ENCODE results near the gene SLC25A34.

DNA sequence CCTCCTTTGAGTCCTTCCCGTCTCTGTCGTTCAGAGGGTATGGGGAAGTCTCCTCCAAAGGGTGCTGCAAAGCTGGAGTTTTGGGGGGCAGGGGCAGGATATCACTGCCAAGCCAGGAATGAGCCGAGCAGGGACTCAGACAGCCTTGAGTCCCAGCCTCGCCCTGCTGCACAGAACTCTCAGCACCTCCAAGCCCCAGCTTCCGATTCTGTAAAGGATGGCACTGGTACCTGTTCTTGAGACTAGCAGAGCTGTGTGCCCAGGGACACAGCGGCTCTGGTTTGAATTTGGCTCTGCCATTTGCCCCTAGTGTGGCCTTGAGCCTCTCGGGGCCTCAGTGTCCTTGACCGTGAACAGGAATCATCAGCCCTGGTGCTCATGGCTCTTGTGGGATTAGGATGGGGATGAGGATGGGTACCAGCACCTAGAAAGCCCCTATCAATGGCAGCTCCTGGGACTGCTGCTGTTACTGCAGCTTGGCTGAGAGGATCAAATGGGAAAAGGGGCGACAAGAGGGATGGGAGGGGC is 21.0 kb downstream of the SLC25A34 start:
- TF ChIP-seq POLR2A (IDR thresholded peaks at IDR 0.05; ENCODE audit: low read depth, low read length), result no peak
- TF ChIP-seq TAF1 (IDR thresholded peaks at IDR 0.05; ENCODE audit: low read depth, low read length), result no peak
- TF ChIP-seq POLR2AphosphoS5 (IDR thresholded peaks at IDR 0.05; ENCODE audit: low read depth, low read length), result no peak
- TF ChIP-seq POU2F2 (IDR thresholded peaks at IDR 0.05; ENCODE audit: low read depth, low read length), result no peak
